ENCODE data around the gene SNX25. TPM values are rescaled to one million over a fixed set of nuclear protein-coding genes. Genes with fewer than 3 reads are reported as not detected.
"Not testable (repeated sequence)": the region's sequence is repeated elsewhere in the genome, so short reads cannot be mapped to it uniquely, and the experiment has no call there.

SNX25 gene
- total RNA-seq, 4 donors from 2014 or later = 36.9 to 71.3 (median 42.7) TPM

GRCh38 chr4:185255868-185256267, 46.5 kb downstream of the SNX25 start:
- no peak for DNase-seq
- H3K27ac ChIP-seq = no peak overlapping the region
- intact Hi-C loops (cut with DNase I) = no loop called here
- H3K9me3 ChIP-seq = no peaks in the 10 kb centered on the region
- no peak overlapping the region for H3K4me3 ChIP-seq (replicated peaks in 1 of 3)
- H3K27me3 ChIP-seq = no peaks in the 10 kb centered on the region
- TF ChIP-seq POLR2A (IDR thresholded peaks at IDR 0.05) = no peak
- TF ChIP-seq, protein P1, sequence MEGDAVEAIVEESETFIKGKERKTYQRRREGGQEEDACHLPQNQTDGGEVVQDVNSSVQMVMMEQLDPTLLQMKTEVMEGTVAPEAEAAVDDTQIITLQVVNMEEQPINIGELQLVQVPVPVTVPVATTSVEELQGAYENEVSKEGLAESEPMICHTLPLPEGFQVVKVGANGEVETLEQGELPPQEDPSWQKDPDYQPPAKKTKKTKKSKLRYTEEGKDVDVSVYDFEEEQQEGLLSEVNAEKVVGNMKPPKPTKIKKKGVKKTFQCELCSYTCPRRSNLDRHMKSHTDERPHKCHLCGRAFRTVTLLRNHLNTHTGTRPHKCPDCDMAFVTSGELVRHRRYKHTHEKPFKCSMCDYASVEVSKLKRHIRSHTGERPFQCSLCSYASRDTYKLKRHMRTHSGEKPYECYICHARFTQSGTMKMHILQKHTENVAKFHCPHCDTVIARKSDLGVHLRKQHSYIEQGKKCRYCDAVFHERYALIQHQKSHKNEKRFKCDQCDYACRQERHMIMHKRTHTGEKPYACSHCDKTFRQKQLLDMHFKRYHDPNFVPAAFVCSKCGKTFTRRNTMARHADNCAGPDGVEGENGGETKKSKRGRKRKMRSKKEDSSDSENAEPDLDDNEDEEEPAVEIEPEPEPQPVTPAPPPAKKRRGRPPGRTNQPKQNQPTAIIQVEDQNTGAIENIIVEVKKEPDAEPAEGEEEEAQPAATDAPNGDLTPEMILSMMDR (IDR thresholded peaks at IDR 0.05) = no peak
- peaks cover 30 to 42% of the 10 kb centered on the region in 2 donors for H3K4me1 ChIP-seq
- H3K36me3 ChIP-seq = no peaks in the 10 kb centered on the region
- WGBS, 2 donors = 72 to 96% methylated on average over 3 of the region's 3 CpGs

- H3K36me3 ChIP-seq = no peaks in the 10 kb centered on the region
- WGBS, 2 donors = 92 to 100% methylated on average over 3 of the region's 3 CpGs
- no peak for TF ChIP-seq POLR2A (IDR thresholded peaks at IDR 0.05)
- TF ChIP-seq, protein P1 (IDR thresholded peaks at IDR 0.05) = no peak
- H3K4me3 ChIP-seq (replicated peaks in 1 of 3) = no peak overlapping the region
- intact Hi-C loops (cut with DNase I) = no loop called here
- H3K27me3 ChIP-seq = no peaks in the 10 kb centered on the region
- DNase-seq = no peak
- peaks cover 31 to 41% of the 10 kb centered on the region in 2 donors for H3K4me1 ChIP-seq
- no peaks in the 10 kb centered on the region for H3K9me3 ChIP-seq
- H3K27ac ChIP-seq = no peak overlapping the region
These were observed 47.0 kb downstream of the SNX25 start for GRCh38 chr4:185256446-185256845.

DNA sequence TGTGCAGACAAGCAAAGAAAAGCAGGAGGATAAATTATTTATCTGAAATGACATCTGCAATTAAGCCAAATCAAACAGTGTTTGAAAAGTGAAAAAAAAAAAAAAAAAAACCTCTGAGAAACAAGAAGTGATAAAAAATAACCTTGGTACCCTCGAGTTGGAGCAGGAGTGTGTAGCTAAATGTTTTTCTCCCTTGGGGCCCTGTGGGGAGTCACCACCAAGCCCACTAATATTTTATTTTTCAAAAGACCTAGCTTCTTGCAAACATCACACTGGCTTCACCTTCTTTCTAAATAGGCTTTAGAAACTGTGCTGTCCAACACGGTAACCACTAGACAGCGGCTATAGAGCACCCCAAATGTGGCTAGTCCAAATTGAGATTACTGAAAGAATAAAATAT, 47.7 kb downstream of the SNX25 start:
- no peak for TF ChIP-seq POLR2A (IDR thresholded peaks at IDR 0.05)
- TF ChIP-seq, protein P1 (IDR thresholded peaks at IDR 0.05) = no peak
- 91% methylated on average over 3 of the region's 3 CpGs for WGBS, 2 donors
- Histone ChIP-seq H3K36me3 (no peaks in the 10 kb centered on the region), H3K4me1 (peaks cover 30 to 41% of the 10 kb centered on the region in 2 donors), H3K4me3 (replicated peaks in 1 of 3) (no peak overlapping the region), H3K27me3 (no peaks in the 10 kb centered on the region), H3K9me3 (no peaks in the 10 kb centered on the region), H3K27ac (no peak overlapping the region)
- no peak for DNase-seq
- intact Hi-C loops (cut with DNase I) = no loop called here

GRCh38 chr4:185257694-185258093, 48.3 kb downstream of the SNX25 start:
- H3K27ac ChIP-seq = no peak overlapping the region
- WGBS, 2 donors = 93 to 100% methylated on average over 1 of the region's 1 CpG

GRCh38 chr4:185258741-185259140, 49.3 kb downstream of the SNX25 start:
- H3K9me3 ChIP-seq; H3K4me3 ChIP-seq (replicated peaks in 1 of 3); intact Hi-C loops (cut with DNase I); H3K27ac ChIP-seq; H3K36me3 ChIP-seq; H3K27me3 ChIP-seq; DNase-seq: not testable (repeated sequence)
- peaks cover 25 to 30% of the 10 kb centered on the region in 2 donors for H3K4me1 ChIP-seq
- 54 to 59% methylated on average over 2 of the region's 2 CpGs for whole genome bisulfite sequencing, 2 donors

More at GRCh38 chr4:185257694-185258093, 48.3 kb downstream of the SNX25 start:
- no peak for DNase-seq
- intact Hi-C loops (cut with DNase I) = no loop called here
- Histone ChIP-seq H3K4me3 (replicated peaks in 1 of 3) (no peak overlapping the region), H3K36me3 (no peaks in the 10 kb centered on the region), H3K9me3 (no peaks in the 10 kb centered on the region), H3K27me3 (no peaks in the 10 kb centered on the region), H3K4me1 (peaks cover 27 to 38% of the 10 kb centered on the region in 2 donors)
- TF ChIP-seq, protein P1 (IDR thresholded peaks at IDR 0.05) = no peak
- no peak for TF ChIP-seq POLR2A (IDR thresholded peaks at IDR 0.05)

- Histone ChIP-seq H3K27ac (no peak overlapping the region), H3K4me1 (peaks cover 20% of the 10 kb centered on the region in 2 donors), H3K36me3 (no peaks in the 10 kb centered on the region), H3K4me3 (replicated peaks in 1 of 3) (no peak overlapping the region), H3K27me3 (no peaks in the 10 kb centered on the region), H3K9me3 (no peaks in the 10 kb centered on the region)
- 95 to 96% methylated on average over 8 of the region's 8 CpGs for WGBS, 2 donors
- TF ChIP-seq, protein P1 (IDR thresholded peaks at IDR 0.05) = no peak
- TF ChIP-seq POLR2A (IDR thresholded peaks at IDR 0.05) = no peak
- intact Hi-C loops (cut with DNase I) = no loop called here
- DNase-seq = no peak
These were observed 50.3 kb downstream of the SNX25 start for GRCh38 chr4:185259719-185260118.
